Heart left ventricle (tissue), 16 donors: ENCODE measurements around the gene PLSCR5. TPM values are rescaled to one million over a fixed set of nuclear protein-coding genes. Genes with fewer than 3 reads are reported as not detected.

Experiments
- ATAC-seq, 4 donors: fragments of 200-7000 bp; cut with Tn5 transposase; one replicate each; pipeline ENCODE4 v1.9.1; 2020 to 2022; ENCODE audit warnings: moderate library complexity in 4 of 4, mild to moderate bottlenecking in 3 of 4, moderate number of reproducible peaks in 1 of 4
- DNase-seq, 5 donors: peaks; one replicate each; pipeline ENCODE4 v3.0.0-alpha.2; 2020
- H3K27ac ChIP-seq, 12 donors: fragments of 200-600 bp; sonication (generic) in 4 of 12; one replicate each; pipeline versions ENCODE4 v1.5.0 to v1.8.0; 2016 to 2022; ENCODE audit warnings: mild to moderate bottlenecking in 2 of 12
- H3K27me3 ChIP-seq, 9 donors: fragments of 200-600 bp; sonication (generic) in 2 of 9; one replicate each; pipeline versions ENCODE4 v1.5.1 to v1.8.0; 2016 to 2022; ENCODE audit warnings: mild to moderate bottlenecking in 3 of 9
- H3K36me3 ChIP-seq, 9 donors: fragments of 200-600 bp; sonication (generic) in 2 of 9; one replicate each; pipeline versions ENCODE4 v1.5.0 to v1.8.0; 2018 to 2022; ENCODE audit warnings: mild to moderate bottlenecking in 2 of 9
- H3K4me1 ChIP-seq, 12 donors: fragments of 200-600 bp; sonication (generic) in 4 of 12; one replicate each; pipeline versions ENCODE4 v1.5.0 to v1.8.0; 2016 to 2022; ENCODE audit warnings: mild to moderate bottlenecking in 3 of 12
- H3K4me3 ChIP-seq, 12 donors: fragments of 200-600 bp; sonication (generic) in 4 of 12; one replicate each; pipeline versions ENCODE4 v1.5.0 to v1.8.0; 2017 to 2022; ENCODE audit warnings: mild to moderate bottlenecking in 9 of 12, moderate library complexity in 4 of 12
- H3K9me3 ChIP-seq, 12 donors: fragments of 200-600 bp; sonication (generic) in 4 of 12; one replicate each; pipeline versions ENCODE4 v1.5.0 to v1.8.0; 2016 to 2022; ENCODE audit warnings: mild to moderate bottlenecking in 1 of 12
- POLR2A ChIP-seq, 2 donors: fragments of 450-650 bp; IDR thresholded peaks; one replicate each; pipeline ENCODE4 v1.6.1; 2017; ENCODE audit warnings: antibody characterized with exemption in 2 of 2, mild to moderate bottlenecking in 2 of 2, moderate library complexity in 2 of 2
- WGBS, 4 donors: extraction: QIAGEN DNeasy Blood & Tissue Kit in 2 of 4; methylation state at CpG; one replicate each; pipeline versions ENCODE4 v1.1.5 to v1.1.7; 2013 to 2018; 5-methylcytosine and 5-hydroxymethylcytosine counted together
- intact Hi-C, 10 donors: fragments of 100-400 bp; cut with DNase I; formaldehyde crosslinking; loops; one replicate each; pipeline versions ENCODE4 v1.11.1 to v1.14.2; 2022
- polyA plus RNA-seq, 2 donors: library from polyadenylated mRNA; stranded (reverse); fragments of 200-250 nt; gene quantifications; one replicate each; pipeline ENCODE4 v1.2.3, GENCODE V29; 2013
- total RNA-seq, 9 donors: library from RNA; depleted of rRNA in 2 of 9; stranded (reverse); fragments of >200 nt in 2 of 9; fragmentation: NEBNext Ultra II Directional in 3 of 9; extraction: Animal tissue kit (Norgen Biotek cat#: 25700) in 3 of 9; gene quantifications; one replicate each; pipeline versions ENCODE4 v1.1.0 to v1.2.4, GENCODE V29; 2016 to 2023
- TF ChIP-seq, protein P1 (sequence below), 12 donors: fragments of 200-600 bp; sonication (generic) in 4 of 12; IDR thresholded peaks; one replicate each; pipeline versions ENCODE4 v1.5.0 to v1.8.0; 2018 to 2022; ENCODE audit warnings: antibody characterized with exemption in 12 of 12, mild to moderate bottlenecking in 5 of 12
- donor health status: ischemic (EF 13 %, LVEDD 7.1; RV severe dilation, severe dysfunction).
- donor health status: healthy with polysubstance abuse.
- donor health status: DM: no; HTN: yes; CAD: no.
- donor health status: DM: no; HTN: no; CAD: no.
- donor health status: ischemic (EF 25% LVEDD 6.9; RV normal size, moderate dysfunction).
- donor health status: ischemic (EF 25% LVEDD 5.7; RV mildly dilated, moderate dysfunction).
- donor health status: healthy.
- donor health status: DM: yes; HTN: yes; CAD: no.
- donor health status: ischemic (EF 35%, LVEDD 5.7; RV mildly dilated, moderate dysfunction).
- donor health status: nonischemic (EF 11% LVEDD 7.7; RV severe dilation, severe dysfunction).
- donor health status: DM: yes; HTN: yes; CAD: no.
- donor health status: PGD.
- donor health status: ischemic (EF 29% LVEDD 5.4; RV normal size, mild dysfunction).
- donor health status: nonischemic (EF 23%, LVEDD 6.1; RV moderate dilation, normal function).

The PLSCR5 gene
- total and polyA plus RNA-seq, 11 donors = not detected

DNA sequence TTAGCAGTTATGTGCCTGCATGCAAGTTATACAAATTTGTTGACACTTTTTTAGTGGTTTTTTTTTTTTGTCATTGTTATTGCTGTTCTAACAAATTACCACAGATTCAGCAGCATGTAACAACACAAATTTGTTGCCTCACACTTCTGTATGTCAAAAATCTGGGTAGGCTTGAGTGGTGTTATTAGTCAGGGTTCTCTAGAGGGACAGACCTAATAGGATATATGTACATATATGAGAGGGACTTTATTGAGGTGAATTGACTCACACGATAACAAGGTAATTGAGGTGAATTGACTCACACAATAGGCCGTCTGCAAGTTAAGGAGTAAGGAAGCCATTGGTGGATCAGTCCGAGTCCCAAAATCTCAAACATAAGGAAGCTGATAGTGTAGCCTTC is 45.8 kb downstream of the PLSCR5 start:
- H3K27ac ChIP-seq = no peak overlapping the region
- no peak for DNase-seq
- no peaks in the 10 kb centered on the region for H3K9me3 ChIP-seq
- intact Hi-C loops = no loop called here
- no peaks in the 10 kb centered on the region for H3K27me3 ChIP-seq
- TF ChIP-seq, protein P1, sequence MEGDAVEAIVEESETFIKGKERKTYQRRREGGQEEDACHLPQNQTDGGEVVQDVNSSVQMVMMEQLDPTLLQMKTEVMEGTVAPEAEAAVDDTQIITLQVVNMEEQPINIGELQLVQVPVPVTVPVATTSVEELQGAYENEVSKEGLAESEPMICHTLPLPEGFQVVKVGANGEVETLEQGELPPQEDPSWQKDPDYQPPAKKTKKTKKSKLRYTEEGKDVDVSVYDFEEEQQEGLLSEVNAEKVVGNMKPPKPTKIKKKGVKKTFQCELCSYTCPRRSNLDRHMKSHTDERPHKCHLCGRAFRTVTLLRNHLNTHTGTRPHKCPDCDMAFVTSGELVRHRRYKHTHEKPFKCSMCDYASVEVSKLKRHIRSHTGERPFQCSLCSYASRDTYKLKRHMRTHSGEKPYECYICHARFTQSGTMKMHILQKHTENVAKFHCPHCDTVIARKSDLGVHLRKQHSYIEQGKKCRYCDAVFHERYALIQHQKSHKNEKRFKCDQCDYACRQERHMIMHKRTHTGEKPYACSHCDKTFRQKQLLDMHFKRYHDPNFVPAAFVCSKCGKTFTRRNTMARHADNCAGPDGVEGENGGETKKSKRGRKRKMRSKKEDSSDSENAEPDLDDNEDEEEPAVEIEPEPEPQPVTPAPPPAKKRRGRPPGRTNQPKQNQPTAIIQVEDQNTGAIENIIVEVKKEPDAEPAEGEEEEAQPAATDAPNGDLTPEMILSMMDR (IDR thresholded peaks at IDR 0.05) = no peak
- no peak for TF ChIP-seq POLR2A (IDR thresholded peaks at IDR 0.05)
- no peaks in the 10 kb centered on the region for H3K36me3 ChIP-seq
- peaks cover 0 to 11% (median 0%) of the 10 kb centered on the region in 12 donors for H3K4me1 ChIP-seq
- no peak for ATAC-seq
- WGBS, 4 donors = 91 to 99% (median 98%) methylated on average over 3 of the region's 3 CpGs
- H3K4me3 ChIP-seq = no peak overlapping the region

DNA sequence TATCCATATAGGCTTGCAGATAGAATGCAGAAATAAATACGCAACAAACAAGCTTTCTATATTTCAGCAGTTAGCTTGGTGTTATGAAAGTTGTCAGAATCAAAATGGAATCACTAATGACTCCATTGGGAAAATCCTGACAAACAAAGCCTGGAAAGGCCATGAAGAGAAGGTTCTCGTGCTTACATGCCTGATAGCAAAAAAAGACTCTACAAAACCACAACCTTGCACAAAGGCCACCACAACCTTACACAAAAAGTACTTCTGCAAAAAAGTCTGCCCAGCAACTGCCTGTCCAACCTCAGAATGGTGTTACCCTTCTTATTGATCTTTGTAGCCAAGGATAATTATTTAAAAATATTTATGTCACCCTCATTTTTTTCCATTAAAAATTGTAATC is 46.4 kb downstream of the PLSCR5 start:
- no peaks in the 10 kb centered on the region for H3K9me3 ChIP-seq
- WGBS, 4 donors = 27 to 78% (median 74%) methylated on average over 2 of the region's 2 CpGs
- TF ChIP-seq, protein P1 (IDR thresholded peaks at IDR 0.05) = no peak
- no peak for TF ChIP-seq POLR2A (IDR thresholded peaks at IDR 0.05)
- H3K27me3 ChIP-seq = no peaks in the 10 kb centered on the region
- H3K4me3 ChIP-seq = no peak overlapping the region
- intact Hi-C loops = no loop called here
- no peak overlapping the region for H3K27ac ChIP-seq
- no peaks in the 10 kb centered on the region for H3K36me3 ChIP-seq
- peaks cover 0 to 11% (median 0%) of the 10 kb centered on the region in 12 donors for H3K4me1 ChIP-seq
- DNase-seq (no peak), ATAC-seq (no peak)

DNA sequence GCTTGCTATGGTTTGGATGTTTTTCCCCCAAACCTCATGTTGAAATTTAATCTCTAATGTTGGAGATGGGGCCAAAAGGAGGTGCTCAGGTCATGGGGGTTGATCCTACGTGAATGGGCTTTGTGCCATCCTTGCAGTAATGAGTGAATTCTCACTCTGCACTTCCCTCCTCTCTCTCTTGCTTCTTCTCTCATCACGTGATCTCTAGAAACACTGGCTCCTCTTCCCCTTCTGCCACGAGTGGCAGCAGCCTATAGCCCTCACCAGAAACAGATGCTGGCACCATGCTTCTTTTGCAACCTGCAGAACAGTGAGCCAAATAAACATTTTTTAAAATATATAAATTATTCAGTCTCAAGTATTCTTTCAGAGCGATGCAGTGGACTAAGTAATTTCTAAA is 47.4 kb downstream of the PLSCR5 start:
- no peaks in the 10 kb centered on the region for H3K9me3 ChIP-seq
- H3K27me3 ChIP-seq = no peaks in the 10 kb centered on the region
- H3K4me1 ChIP-seq = peaks cover 0 to 11% (median 0%) of the 10 kb centered on the region in 12 donors
- DNase-seq (no peak), ATAC-seq (no peak)
- intact Hi-C loops = no loop called here
- no peak overlapping the region for H3K4me3 ChIP-seq
- H3K36me3 ChIP-seq = no peaks in the 10 kb centered on the region
- no peak overlapping the region for H3K27ac ChIP-seq
- TF ChIP-seq, protein P1 (IDR thresholded peaks at IDR 0.05) = no peak
- no peak for TF ChIP-seq POLR2A (IDR thresholded peaks at IDR 0.05)
- 64 to 86% (median 82%) methylated on average over 4 of the region's 4 CpGs for WGBS, 4 donors

DNA sequence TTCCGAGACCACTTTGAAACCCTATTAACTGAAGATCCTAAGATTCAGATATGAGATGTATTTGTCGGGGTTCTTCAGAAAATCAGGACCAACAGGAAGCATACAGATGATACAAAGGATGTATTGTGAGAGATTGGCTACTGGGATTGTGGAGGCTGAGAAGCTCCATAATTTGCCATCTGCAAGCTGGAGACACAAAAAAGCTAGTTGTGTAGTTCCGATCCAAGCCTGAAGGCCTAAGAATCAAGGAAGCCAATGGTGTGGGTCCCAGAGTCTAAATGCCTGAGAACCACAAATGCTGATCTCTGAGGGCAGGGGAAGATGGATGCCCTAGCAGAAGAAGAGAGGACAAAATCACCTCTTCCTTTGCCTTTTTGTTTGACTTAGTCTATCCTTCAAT is 49.8 kb downstream of the PLSCR5 start:
- no peak overlapping the region for H3K4me3 ChIP-seq
- intact Hi-C loops = no loop called here
- H3K27me3 ChIP-seq = no peaks in the 10 kb centered on the region
- 91 to 97% (median 97%) methylated on average over 3 of the region's 3 CpGs for WGBS, 4 donors
- H3K36me3 ChIP-seq = no peaks in the 10 kb centered on the region
- peaks cover 0 to 21% (median 0%) of the 10 kb centered on the region in 12 donors for H3K4me1 ChIP-seq
- no peak for DNase-seq
- H3K27ac ChIP-seq = no peak overlapping the region
- no peak for ATAC-seq
- TF ChIP-seq, protein P1 (IDR thresholded peaks at IDR 0.05) = no peak
- no peak for TF ChIP-seq POLR2A (IDR thresholded peaks at IDR 0.05)
- no peaks in the 10 kb centered on the region for H3K9me3 ChIP-seq
